GM23338 (cell line): ENCODE results near the gene NME4. TPM values are rescaled to one million over a fixed set of nuclear protein-coding genes. Genes with fewer than 3 reads are reported as not detected.

Source experiments
- ATAC-seq: fragments of 200-7000 bp; cut with Tn5 transposase; 3 replicates; pipeline ENCODE4 v1.9.1; 2020
- DNase-seq: peaks from one replicate; pipeline ENCODE4 v3.0.0-alpha.2; 2015; ENCODE audit warnings: low spot score
- H2AFZ ChIP-seq: fragments of 200-600 bp; sonication (generic); 2 replicates; pipeline ENCODE4 v1.8.0; 2016; ENCODE audit warnings: antibody characterized with exemption, mild to moderate bottlenecking, moderate library complexity
- H3F3A ChIP-seq: fragments of 200-600 bp; sonication (generic); replicated peaks from 2 replicates; pipeline ENCODE4 v1.8.0; 2017; ENCODE audit warnings: antibody characterized with exemption, mixed run types, low read depth
- H3K27ac ChIP-seq: fragments of 200-600 bp; sonication (generic); 2 replicates; pipeline ENCODE4 v1.6.1; 2016; ENCODE audit warnings: low read depth
- H3K27me3 ChIP-seq: fragments of 200-600 bp; sonication (generic); 2 replicates; pipeline ENCODE4 v1.8.0; 2016; ENCODE audit warnings: mild to moderate bottlenecking, mixed run types, moderate library complexity; ENCODE audit not compliant: insufficient read depth
- H3K36me3 ChIP-seq: fragments of 200-600 bp; sonication (generic); 2 replicates; pipeline ENCODE4 v1.8.0; 2016; ENCODE audit warnings: mild to moderate bottlenecking; ENCODE audit not compliant: insufficient read depth
- H3K4me1 ChIP-seq: fragments of 200-600 bp; sonication (generic); 2 replicates; pipeline ENCODE4 v1.8.0; 2016; ENCODE audit warnings: mild to moderate bottlenecking, moderate library complexity; ENCODE audit not compliant: insufficient read depth
- H3K4me2 ChIP-seq: fragments of 200-600 bp; sonication (generic); 2 replicates; pipeline ENCODE4 v1.7.1; 2017; ENCODE audit warnings: mixed run types
- H3K4me3 ChIP-seq: fragments of 200-600 bp; sonication (generic); 2 replicates; pipeline ENCODE4 v1.6.1; 2016; ENCODE audit warnings: mixed run types
- H3K79me2 ChIP-seq: fragments of 200-600 bp; sonication (generic); replicated peaks from 2 replicates; pipeline ENCODE4 v1.8.0; 2017; ENCODE audit warnings: mild to moderate bottlenecking; ENCODE audit not compliant: insufficient read depth
- H3K9me2 ChIP-seq: fragments of 200-600 bp; sonication (generic); 2 replicates; pipeline ENCODE4 v1.8.0; 2017; ENCODE audit not compliant: insufficient read depth
- H4K20me1 ChIP-seq: fragments of 200-600 bp; sonication (generic); replicated peaks from 2 replicates; pipeline ENCODE4 v1.8.0; 2017; ENCODE audit warnings: mild to moderate bottlenecking; ENCODE audit not compliant: insufficient read depth
- H3K27ac Mint-ChIP-seq: 2 replicates; pipeline ENCODE4 v1.8.0; 2020; ENCODE audit warnings: inconsistent platforms, mild to moderate bottlenecking, moderate library complexity, mixed read lengths
- H3K27me3 Mint-ChIP-seq: 3 replicates; pipeline ENCODE4 v1.8.0; 2022; ENCODE audit warnings: low read depth, mild to moderate bottlenecking, moderate library complexity, mixed read lengths, inconsistent platforms; ENCODE audit not compliant: insufficient read depth, poor library complexity
- H3K36me3 Mint-ChIP-seq: 3 replicates; pipeline ENCODE4 v1.8.0; 2021; ENCODE audit warnings: low read depth, mild to moderate bottlenecking, inconsistent platforms, moderate library complexity, mixed read lengths
- H3K4me1 Mint-ChIP-seq: 3 replicates; pipeline ENCODE4 v1.8.0; 2020; ENCODE audit warnings: mild to moderate bottlenecking, inconsistent platforms, mixed read lengths
- H3K4me3 Mint-ChIP-seq: 3 replicates; pipeline ENCODE4 v1.8.0; 2021; ENCODE audit warnings: moderate library complexity, mild to moderate bottlenecking, inconsistent platforms, mixed read lengths
- H3K9me3 Mint-ChIP-seq: 3 replicates; pipeline ENCODE4 v1.8.0; 2020; ENCODE audit warnings: moderate library complexity, mild to moderate bottlenecking, inconsistent platforms, mixed read lengths
- CREB1 ChIP-seq: fragments of 250-450 bp; sonication (Bioruptor Pico); IDR thresholded peaks from 2 replicates; pipeline ENCODE4 v1.5.0; 2020; ENCODE audit warnings: low read depth, mild to moderate bottlenecking, moderate library complexity
- CTCF ChIP-seq, 2 experiments: fragments of 200-600 bp in 1 of 2; sonication (generic) in 1 of 2; conservative IDR thresholded peaks; 2 replicates each; pipeline versions ENCODE4 v1.5.1 to v1.6.1; 2016 to 2017; ENCODE audit warnings: antibody characterized with exemption in 2 of 2, low read depth in 2 of 2, mild to moderate bottlenecking in 2 of 2, moderate library complexity in 1 of 2
- ETS1 ChIP-seq: IDR thresholded peaks from 2 replicates; pipeline ENCODE4 v1.6.1; 2016; ENCODE audit warnings: antibody characterized with exemption
- EZH2 ChIP-seq: fragments of 200-600 bp; sonication (generic); IDR thresholded peaks from one replicate; pipeline ENCODE4 v1.8.0; 2017; ENCODE audit warnings: antibody characterized with exemption, mild to moderate bottlenecking, low read depth; ENCODE audit not compliant: unreplicated experiment
- EZH2phosphoT487 ChIP-seq: fragments of 200-600 bp; sonication (generic); IDR thresholded peaks from one replicate; pipeline ENCODE4 v1.8.1; 2018; ENCODE audit warnings: antibody characterized with exemption; ENCODE audit not compliant: unreplicated experiment
- JUNB ChIP-seq: IDR thresholded peaks from one replicate; pipeline ENCODE4 v1.6.1; 2016; ENCODE audit warnings: antibody characterized with exemption; ENCODE audit not compliant: unreplicated experiment
- NANOG ChIP-seq: IDR thresholded peaks from 2 replicates; pipeline ENCODE4 v1.6.1; 2016; ENCODE audit warnings: antibody characterized with exemption, borderline replicate concordance
- POLR2AphosphoS5 ChIP-seq: IDR thresholded peaks from 2 replicates; pipeline ENCODE4 v1.6.1; 2016; ENCODE audit warnings: antibody characterized with exemption, low read depth
- REST ChIP-seq: IDR thresholded peaks from one replicate; pipeline ENCODE4 v1.6.1; 2018; ENCODE audit warnings: antibody characterized with exemption; ENCODE audit not compliant: unreplicated experiment
- STAT1 ChIP-seq: IDR thresholded peaks from one replicate; pipeline ENCODE4 v1.6.1; 2016; ENCODE audit warnings: antibody characterized with exemption; ENCODE audit not compliant: unreplicated experiment
- ZNF114 ChIP-seq: fragments of 250-450 bp; sonication (Bioruptor Pico); IDR thresholded peaks from 2 replicates; pipeline ENCODE4 v1.5.0; 2020; ENCODE audit warnings: mild to moderate bottlenecking, moderate library complexity
- ZNF331 ChIP-seq: fragments of 250-450 bp; sonication (Bioruptor Pico); IDR thresholded peaks from 2 replicates; pipeline ENCODE4 v1.5.0; 2020; ENCODE audit warnings: low read depth, mild to moderate bottlenecking, moderate library complexity
- polyA plus RNA-seq: library from polyadenylated mRNA; unstranded; fragments of >200 nt; fragmentation: Nextera tagmentation; extraction: Ambion mirVana; gene quantifications from 2 replicates; pipeline ENCODE4 v1.2.1, GENCODE V29; 2016
- total RNA-seq: library from RNA; depleted of rRNA; stranded (reverse); fragments of >200 nt; shearing (Covaris generic); gene quantifications from 2 replicates; pipeline ENCODE4 v1.2.3, GENCODE V29; 2014
- TF ChIP-seq, protein P1 (sequence below): fragments of 250-450 bp; sonication (Bioruptor Pico); IDR thresholded peaks from 2 replicates; pipeline ENCODE4 v1.5.0; 2020; ENCODE audit warnings: mild to moderate bottlenecking, moderate library complexity

Gene NME4
- total and polyA plus RNA-seq, 2 experiments from 2014 or later: 249 to 511 TPM

GRCh38 chr16:356741-357140 lies 40.3 kb upstream of the NME4 start:
- no peak overlapping the region for H3K27ac ChIP-seq
- ATAC-seq (no peak), DNase-seq (no peak)
- peaks cover 2% of the 10 kb centered on the region for H3K79me2 ChIP-seq
- Mint-ChIP-seq H3K9me3 (no peaks in the 10 kb centered on the region), H3K27ac (no peak overlapping the region), H3K36me3 (no peaks in the 10 kb centered on the region), H3K4me1 (no peaks in the 10 kb centered on the region), H3K4me3 (no peak overlapping the region; the same call in 2 of the 3 replicates), H3K27me3 (peaks cover 4% of the 10 kb centered on the region)
- H3K36me3 ChIP-seq: no peaks in the 10 kb centered on the region
- no peak overlapping the region for H3K4me3 ChIP-seq
- H3F3A ChIP-seq: 0 out of 2 replicates have a peak, but pooled peaks cover 3% of the 10 kb centered on the region
- H4K20me1 ChIP-seq: no peaks in the 10 kb centered on the region
- no peaks in the 10 kb centered on the region for H3K27me3 ChIP-seq
- no peak overlapping the region for H3K4me2 ChIP-seq
- no peaks in the 10 kb centered on the region for H3K4me1 ChIP-seq
- H3K9me2 ChIP-seq: no peaks in the 10 kb centered on the region
- TF ChIP-seq ETS1 (no peak), CTCF (conservative IDR thresholded peaks at IDR 0.05; ENCODE audit: low read depth in 2 of 2) (no peak), JUNB (no peak), REST (no peak), EZH2 (no peak), EZH2phosphoT487 (no peak), ZNF114 (CRISPR knock-in tag) (no peak), ZNF331 (no peak), STAT1 (no peak), POLR2AphosphoS5 (no peak), CREB1 (CRISPR knock-in tag) (no peak), NANOG (no peak)
- TF ChIP-seq, protein P1, sequence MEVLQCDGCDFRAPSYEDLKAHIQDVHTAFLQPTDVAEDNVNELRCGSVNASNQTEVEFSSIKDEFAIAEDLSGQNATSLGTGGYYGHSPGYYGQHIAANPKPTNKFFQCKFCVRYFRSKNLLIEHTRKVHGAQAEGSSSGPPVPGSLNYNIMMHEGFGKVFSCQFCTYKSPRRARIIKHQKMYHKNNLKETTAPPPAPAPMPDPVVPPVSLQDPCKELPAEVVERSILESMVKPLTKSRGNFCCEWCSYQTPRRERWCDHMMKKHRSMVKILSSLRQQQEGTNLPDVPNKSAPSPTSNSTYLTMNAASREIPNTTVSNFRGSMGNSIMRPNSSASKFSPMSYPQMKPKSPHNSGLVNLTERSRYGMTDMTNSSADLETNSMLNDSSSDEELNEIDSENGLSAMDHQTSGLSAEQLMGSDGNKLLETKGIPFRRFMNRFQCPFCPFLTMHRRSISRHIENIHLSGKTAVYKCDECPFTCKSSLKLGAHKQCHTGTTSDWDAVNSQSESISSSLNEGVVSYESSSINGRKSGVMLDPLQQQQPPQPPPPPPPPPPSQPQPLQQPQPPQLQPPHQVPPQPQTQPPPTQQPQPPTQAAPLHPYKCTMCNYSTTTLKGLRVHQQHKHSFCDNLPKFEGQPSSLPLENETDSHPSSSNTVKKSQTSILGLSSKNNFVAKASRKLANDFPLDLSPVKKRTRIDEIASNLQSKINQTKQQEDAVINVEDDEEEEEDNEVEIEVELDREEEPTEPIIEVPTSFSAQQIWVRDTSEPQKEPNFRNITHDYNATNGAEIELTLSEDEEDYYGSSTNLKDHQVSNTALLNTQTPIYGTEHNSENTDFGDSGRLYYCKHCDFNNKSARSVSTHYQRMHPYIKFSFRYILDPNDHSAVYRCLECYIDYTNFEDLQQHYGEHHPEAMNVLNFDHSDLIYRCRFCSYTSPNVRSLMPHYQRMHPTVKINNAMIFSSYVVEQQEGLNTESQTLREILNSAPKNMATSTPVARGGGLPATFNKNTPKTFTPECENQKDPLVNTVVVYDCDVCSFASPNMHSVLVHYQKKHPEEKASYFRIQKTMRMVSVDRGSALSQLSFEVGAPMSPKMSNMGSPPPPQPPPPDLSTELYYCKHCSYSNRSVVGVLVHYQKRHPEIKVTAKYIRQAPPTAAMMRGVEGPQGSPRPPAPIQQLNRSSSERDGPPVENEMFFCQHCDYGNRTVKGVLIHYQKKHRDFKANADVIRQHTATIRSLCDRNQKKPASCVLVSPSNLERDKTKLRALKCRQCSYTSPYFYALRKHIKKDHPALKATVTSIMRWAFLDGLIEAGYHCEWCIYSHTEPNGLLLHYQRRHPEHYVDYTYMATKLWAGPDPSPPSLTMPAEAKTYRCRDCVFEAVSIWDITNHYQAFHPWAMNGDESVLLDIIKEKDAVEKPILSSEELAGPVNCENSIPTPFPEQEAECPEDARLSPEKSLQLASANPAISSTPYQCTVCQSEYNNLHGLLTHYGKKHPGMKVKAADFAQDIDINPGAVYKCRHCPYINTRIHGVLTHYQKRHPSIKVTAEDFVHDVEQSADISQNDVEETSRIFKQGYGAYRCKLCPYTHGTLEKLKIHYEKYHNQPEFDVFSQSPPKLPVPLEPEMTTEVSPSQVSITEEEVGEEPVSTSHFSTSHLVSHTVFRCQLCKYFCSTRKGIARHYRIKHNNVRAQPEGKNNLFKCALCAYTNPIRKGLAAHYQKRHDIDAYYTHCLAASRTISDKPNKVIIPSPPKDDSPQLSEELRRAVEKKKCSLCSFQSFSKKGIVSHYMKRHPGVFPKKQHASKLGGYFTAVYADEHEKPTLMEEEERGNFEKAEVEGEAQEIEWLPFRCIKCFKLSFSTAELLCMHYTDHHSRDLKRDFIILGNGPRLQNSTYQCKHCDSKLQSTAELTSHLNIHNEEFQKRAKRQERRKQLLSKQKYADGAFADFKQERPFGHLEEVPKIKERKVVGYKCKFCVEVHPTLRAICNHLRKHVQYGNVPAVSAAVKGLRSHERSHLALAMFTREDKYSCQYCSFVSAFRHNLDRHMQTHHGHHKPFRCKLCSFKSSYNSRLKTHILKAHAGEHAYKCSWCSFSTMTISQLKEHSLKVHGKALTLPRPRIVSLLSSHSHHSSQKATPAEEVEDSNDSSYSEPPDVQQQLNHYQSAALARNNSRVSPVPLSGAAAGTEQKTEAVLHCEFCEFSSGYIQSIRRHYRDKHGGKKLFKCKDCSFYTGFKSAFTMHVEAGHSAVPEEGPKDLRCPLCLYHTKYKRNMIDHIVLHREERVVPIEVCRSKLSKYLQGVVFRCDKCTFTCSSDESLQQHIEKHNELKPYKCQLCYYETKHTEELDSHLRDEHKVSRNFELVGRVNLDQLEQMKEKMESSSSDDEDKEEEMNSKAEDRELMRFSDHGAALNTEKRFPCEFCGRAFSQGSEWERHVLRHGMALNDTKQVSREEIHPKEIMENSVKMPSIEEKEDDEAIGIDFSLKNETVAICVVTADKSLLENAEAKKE: no peak
- H2AFZ ChIP-seq: no peak overlapping the region
